OCI-LY1 (cell line): ENCODE data around the gene PBOV1.

Experiments used
- H2AFZ ChIP-seq: fragments of 200-600 bp; sonication (generic), shearing (Covaris generic); 2 replicates; pipeline ENCODE4 v1.6.0; 2014; ENCODE audit warnings: antibody characterized with exemption, mild to moderate bottlenecking, low read length
- H3F3A ChIP-seq: fragments of 200-600 bp; sonication (generic), shearing (Covaris generic); 2 replicates; pipeline ENCODE4 v1.6.0; 2014; ENCODE audit warnings: mild to moderate bottlenecking, antibody characterized with exemption, low read length, moderate library complexity; ENCODE audit not compliant: insufficient read depth
- H3K27ac ChIP-seq: fragments of 200-600 bp; sonication (generic); 2 replicates; pipeline ENCODE4 v1.5.1; 2014; ENCODE audit warnings: low read length, mixed run types, mild to moderate bottlenecking, low read depth; ENCODE audit not compliant: poor library complexity, severe bottlenecking
- H3K27me3 ChIP-seq: fragments of 200-600 bp; sonication (generic); 2 replicates; pipeline ENCODE4 v1.6.0; 2014; ENCODE audit warnings: antibody characterized with exemption, mild to moderate bottlenecking, low read length, moderate library complexity; ENCODE audit not compliant: insufficient read depth
- H3K36me3 ChIP-seq: fragments of 200-600 bp; sonication (generic); 2 replicates; pipeline ENCODE4 v1.6.1; 2014; ENCODE audit warnings: mild to moderate bottlenecking, antibody characterized with exemption, low read length, moderate library complexity, mixed read lengths; ENCODE audit not compliant: insufficient read depth
- H3K4me1 ChIP-seq: fragments of 200-600 bp; sonication (generic); 2 replicates; pipeline ENCODE4 v1.5.1; 2014; ENCODE audit warnings: mild to moderate bottlenecking, low read length, moderate library complexity; ENCODE audit not compliant: insufficient read depth, severe bottlenecking
- H3K4me2 ChIP-seq: fragments of 200-600 bp; sonication (generic), shearing (Covaris generic); 2 replicates; pipeline ENCODE4 v1.6.1; 2014; ENCODE audit warnings: low read length
- H3K4me3 ChIP-seq: fragments of 200-600 bp; sonication (generic); 2 replicates; pipeline ENCODE4 v1.5.1; 2014; ENCODE audit warnings: low read length, low read depth, mild to moderate bottlenecking, mixed read lengths; ENCODE audit not compliant: poor library complexity, severe bottlenecking
- H3K79me2 ChIP-seq: fragments of 200-600 bp; shearing (Covaris generic); 2 replicates; pipeline ENCODE4 v1.6.1; 2016; ENCODE audit warnings: mixed run types, low read length, mixed read lengths; ENCODE audit not compliant: insufficient read depth
- H3K9ac ChIP-seq: fragments of 200-600 bp; sonication (generic), shearing (Covaris generic); 2 replicates; pipeline ENCODE4 v1.6.1; 2014; ENCODE audit warnings: mild to moderate bottlenecking, low read length, mixed read lengths
- H3K9me2 ChIP-seq: fragments of 200-600 bp; sonication (generic), shearing (Covaris generic); 2 replicates; pipeline ENCODE4 v1.6.1; 2014; ENCODE audit warnings: low read depth, mild to moderate bottlenecking, low read length, mixed read lengths
- H3K9me3 ChIP-seq: fragments of 200-600 bp; shearing (Covaris generic); 2 replicates; pipeline ENCODE4 v1.6.1; 2014; ENCODE audit warnings: low read length, mixed read lengths
- H4K20me1 ChIP-seq: fragments of 200-600 bp; sonication (generic), shearing (Covaris generic); 2 replicates; pipeline ENCODE4 v1.6.0; 2016; ENCODE audit warnings: mild to moderate bottlenecking, low read length; ENCODE audit not compliant: insufficient read depth
- EZH2 ChIP-seq: fragments of 200-600 bp; sonication (generic), shearing (Covaris generic); IDR thresholded peaks from 2 replicates; pipeline ENCODE4 v1.8.0; 2017; ENCODE audit warnings: borderline replicate concordance, mixed run types, mild to moderate bottlenecking, antibody characterized with exemption, low read length, moderate library complexity, mixed read lengths
- TF ChIP-seq, protein P1 (sequence below): fragments of 200-600 bp; sonication (generic), shearing (Covaris generic); IDR thresholded peaks from 2 replicates; pipeline ENCODE4 v1.5.1; 2017; ENCODE audit warnings: mild to moderate bottlenecking, antibody characterized with exemption, low read length, moderate library complexity, mixed read lengths

Gene PBOV1

DNA sequence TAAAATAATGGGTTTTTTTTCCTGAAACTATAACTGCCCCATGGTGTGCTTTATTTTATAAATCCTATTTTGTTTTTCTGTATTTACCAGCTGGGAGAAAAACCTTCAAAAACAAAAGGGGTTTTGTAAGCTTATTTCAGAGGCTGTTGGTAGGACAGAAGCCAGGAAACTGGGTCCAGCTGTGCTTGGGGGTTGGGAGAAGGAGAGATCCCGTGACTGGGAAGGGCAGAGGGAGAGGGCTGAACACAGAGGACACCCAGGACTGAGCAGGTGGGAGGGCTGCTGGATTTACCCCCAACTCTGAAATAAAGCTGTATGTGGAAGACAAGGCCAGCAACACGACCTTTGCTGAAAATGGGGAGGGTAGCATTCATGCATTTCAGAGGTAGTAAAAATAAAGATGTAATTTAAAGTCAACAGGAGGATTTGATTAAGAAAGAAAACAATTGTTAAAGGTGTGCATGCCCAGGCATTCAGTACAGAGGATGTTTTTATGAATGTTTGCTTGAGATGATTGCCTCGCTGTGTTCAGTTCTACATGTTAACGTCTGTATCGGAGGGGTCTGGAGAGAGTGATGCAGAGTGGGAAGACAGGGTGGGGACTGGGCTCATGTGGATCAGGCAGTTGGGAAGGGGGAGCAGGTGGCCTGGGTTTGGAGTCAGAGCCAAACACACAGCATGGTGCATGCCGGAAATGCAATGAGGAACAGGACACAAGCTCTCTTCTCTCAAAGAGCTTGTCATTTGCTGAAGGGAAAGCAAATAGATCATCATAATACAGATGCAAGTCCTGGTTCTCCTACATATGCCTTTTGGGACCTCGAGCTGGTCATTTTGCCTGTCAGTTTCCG lies 35.1 kb downstream of the PBOV1 start:
- Histone ChIP-seq H3K79me2 (no peaks in the 10 kb centered on the region), H3K4me1 (no peaks in the 10 kb centered on the region), H4K20me1 (no peaks in the 10 kb centered on the region), H3F3A (no peaks in the 10 kb centered on the region), H3K27ac (no peak overlapping the region), H3K9me2 (no peaks in the 10 kb centered on the region), H3K36me3 (no peaks in the 10 kb centered on the region), H3K9ac (no peak overlapping the region), H3K9me3 (no peaks in the 10 kb centered on the region), H2AFZ (no peak overlapping the region), H3K4me3 (no peak overlapping the region), H3K27me3 (no peaks in the 10 kb centered on the region), H3K4me2 (no peak overlapping the region)
- TF ChIP-seq, protein P1, sequence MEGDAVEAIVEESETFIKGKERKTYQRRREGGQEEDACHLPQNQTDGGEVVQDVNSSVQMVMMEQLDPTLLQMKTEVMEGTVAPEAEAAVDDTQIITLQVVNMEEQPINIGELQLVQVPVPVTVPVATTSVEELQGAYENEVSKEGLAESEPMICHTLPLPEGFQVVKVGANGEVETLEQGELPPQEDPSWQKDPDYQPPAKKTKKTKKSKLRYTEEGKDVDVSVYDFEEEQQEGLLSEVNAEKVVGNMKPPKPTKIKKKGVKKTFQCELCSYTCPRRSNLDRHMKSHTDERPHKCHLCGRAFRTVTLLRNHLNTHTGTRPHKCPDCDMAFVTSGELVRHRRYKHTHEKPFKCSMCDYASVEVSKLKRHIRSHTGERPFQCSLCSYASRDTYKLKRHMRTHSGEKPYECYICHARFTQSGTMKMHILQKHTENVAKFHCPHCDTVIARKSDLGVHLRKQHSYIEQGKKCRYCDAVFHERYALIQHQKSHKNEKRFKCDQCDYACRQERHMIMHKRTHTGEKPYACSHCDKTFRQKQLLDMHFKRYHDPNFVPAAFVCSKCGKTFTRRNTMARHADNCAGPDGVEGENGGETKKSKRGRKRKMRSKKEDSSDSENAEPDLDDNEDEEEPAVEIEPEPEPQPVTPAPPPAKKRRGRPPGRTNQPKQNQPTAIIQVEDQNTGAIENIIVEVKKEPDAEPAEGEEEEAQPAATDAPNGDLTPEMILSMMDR: no peak
- no peak for TF ChIP-seq EZH2

GRCh38 chr6:138176652-138177232 lies 41.5 kb downstream of the PBOV1 start:
- Histone ChIP-seq H3K27me3 (no peaks in the 10 kb centered on the region), H3K36me3 (no peaks in the 10 kb centered on the region), H3K79me2 (no peaks in the 10 kb centered on the region), H3K9me2 (no peaks in the 10 kb centered on the region), H3K4me1 (no peaks in the 10 kb centered on the region), H3K9me3 (0 out of 2 replicates have a peak, but pooled peaks cover 3% of the 10 kb centered on the region), H3K4me2 (no peak overlapping the region), H3K4me3 (no peak overlapping the region), H3K27ac (no peak overlapping the region), H3K9ac (no peak overlapping the region), H4K20me1 (no peaks in the 10 kb centered on the region), H3F3A (no peaks in the 10 kb centered on the region), H2AFZ (no peak overlapping the region)
- no peak for TF ChIP-seq EZH2
- TF ChIP-seq, protein P1: no peak

DNA sequence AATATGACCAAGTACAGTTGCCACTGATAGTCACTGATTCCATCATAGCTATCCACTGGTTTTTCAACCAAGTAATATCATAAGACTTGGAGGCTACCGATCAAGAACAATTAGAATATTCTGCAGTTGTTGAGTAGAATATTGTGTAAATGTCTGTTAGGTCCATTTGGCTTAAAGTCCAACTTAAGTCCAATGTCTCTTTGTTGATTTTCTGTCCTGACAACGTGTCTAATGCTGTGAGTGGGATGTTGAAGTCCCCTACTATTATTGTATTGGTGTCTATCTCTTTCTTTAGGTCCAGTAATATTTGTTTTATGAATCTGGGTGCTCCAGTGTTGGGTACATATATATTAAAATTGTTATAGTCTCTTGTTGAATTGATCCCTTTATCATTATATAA lies 42.7 kb downstream of the PBOV1 start:
- Histone ChIP-seq H3F3A (no peaks in the 10 kb centered on the region), H3K9me2 (no peaks in the 10 kb centered on the region), H3K9me3 (0 out of 2 replicates have a peak, but pooled peaks cover 3% of the 10 kb centered on the region), H3K4me1 (no peaks in the 10 kb centered on the region), H2AFZ (no peak overlapping the region), H3K27ac (no peak overlapping the region), H3K27me3 (no peaks in the 10 kb centered on the region), H3K9ac (no peak overlapping the region), H3K4me2 (no peak overlapping the region), H3K4me3 (no peak overlapping the region), H4K20me1 (no peaks in the 10 kb centered on the region), H3K79me2 (no peaks in the 10 kb centered on the region), H3K36me3 (no peaks in the 10 kb centered on the region)
- TF ChIP-seq EZH2: no peak
- TF ChIP-seq, protein P1: no peak
